ENCODE results near the gene TCP11L1. TPM values are rescaled to one million over a fixed set of nuclear protein-coding genes. Genes with fewer than 3 reads are reported as not detected.

Gene TCP11L1
- total RNA-seq, 1 donor from 2014 or later = 28.7 TPM

DNA sequence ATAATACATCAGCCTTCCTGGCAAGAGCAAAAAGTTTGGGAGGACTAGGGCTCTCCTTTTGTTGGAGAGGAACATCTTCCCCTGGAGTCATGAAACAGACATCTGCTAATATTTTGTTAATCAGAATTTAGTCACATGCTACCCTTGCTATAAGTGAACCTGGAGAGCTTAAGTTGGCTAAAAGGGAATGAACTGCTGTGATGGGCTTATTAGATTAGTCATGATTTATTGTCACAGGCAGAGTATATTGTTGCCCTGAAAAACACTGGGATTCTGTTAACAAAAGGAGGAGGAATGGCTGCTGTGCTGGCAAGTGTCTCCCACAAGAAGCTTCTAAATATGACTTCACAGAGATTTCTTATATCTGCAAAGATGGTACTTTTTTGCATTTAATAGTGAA lies 16.0 kb downstream of the TCP11L1 start:
- H3K27me3 ChIP-seq = no peaks in the 10 kb centered on the region
- H3K36me3 ChIP-seq = peaks cover 0 to 34% of the 10 kb centered on the region in 2 donors
- peaks cover 5% of the 10 kb centered on the region for H3K4me1 ChIP-seq
- H3K27ac ChIP-seq = no peak overlapping the region
- DNase-seq (ENCODE audit: extremely low spot score in 2 of 2) = no peak
- no peak for TF ChIP-seq POLR2AphosphoS5 (IDR thresholded peaks at IDR 0.05; ENCODE audit: insufficient read depth in 1 of 2, low read depth in 1 of 2)
- no peak for TF ChIP-seq POLR2A (IDR thresholded peaks at IDR 0.05)
- TF ChIP-seq, protein P1, sequence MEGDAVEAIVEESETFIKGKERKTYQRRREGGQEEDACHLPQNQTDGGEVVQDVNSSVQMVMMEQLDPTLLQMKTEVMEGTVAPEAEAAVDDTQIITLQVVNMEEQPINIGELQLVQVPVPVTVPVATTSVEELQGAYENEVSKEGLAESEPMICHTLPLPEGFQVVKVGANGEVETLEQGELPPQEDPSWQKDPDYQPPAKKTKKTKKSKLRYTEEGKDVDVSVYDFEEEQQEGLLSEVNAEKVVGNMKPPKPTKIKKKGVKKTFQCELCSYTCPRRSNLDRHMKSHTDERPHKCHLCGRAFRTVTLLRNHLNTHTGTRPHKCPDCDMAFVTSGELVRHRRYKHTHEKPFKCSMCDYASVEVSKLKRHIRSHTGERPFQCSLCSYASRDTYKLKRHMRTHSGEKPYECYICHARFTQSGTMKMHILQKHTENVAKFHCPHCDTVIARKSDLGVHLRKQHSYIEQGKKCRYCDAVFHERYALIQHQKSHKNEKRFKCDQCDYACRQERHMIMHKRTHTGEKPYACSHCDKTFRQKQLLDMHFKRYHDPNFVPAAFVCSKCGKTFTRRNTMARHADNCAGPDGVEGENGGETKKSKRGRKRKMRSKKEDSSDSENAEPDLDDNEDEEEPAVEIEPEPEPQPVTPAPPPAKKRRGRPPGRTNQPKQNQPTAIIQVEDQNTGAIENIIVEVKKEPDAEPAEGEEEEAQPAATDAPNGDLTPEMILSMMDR (IDR thresholded peaks at IDR 0.05) = no peak
- no peaks in the 10 kb centered on the region for H3K9me3 ChIP-seq
- H3K4me3 ChIP-seq = no peak overlapping the region
- intact Hi-C loops (cut with DNase I) = no loop called here

DNA sequence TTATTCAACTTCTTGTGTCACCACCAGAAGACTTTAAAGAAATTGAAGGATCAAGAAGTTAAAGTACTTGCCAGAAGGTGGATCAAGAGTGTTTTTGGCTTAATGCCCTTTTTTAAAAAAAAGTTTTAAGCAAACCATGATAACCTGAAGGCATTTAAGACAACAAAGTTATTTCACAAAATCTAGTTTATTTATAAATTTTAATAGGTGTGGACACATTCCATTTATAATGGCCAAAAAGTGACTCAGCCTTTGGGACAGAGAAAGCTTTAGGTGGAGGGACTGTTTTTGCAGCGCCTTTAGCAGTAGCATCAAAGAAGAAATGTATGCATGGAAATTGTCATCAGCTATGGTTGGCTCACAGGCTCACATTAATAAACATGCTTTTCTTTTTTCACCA lies 17.9 kb downstream of the TCP11L1 start:
- no peak for DNase-seq (ENCODE audit: extremely low spot score in 2 of 2)
- TF ChIP-seq POLR2A (IDR thresholded peaks at IDR 0.05) = no peak
- TF ChIP-seq, protein P1 (IDR thresholded peaks at IDR 0.05) = no peak
- TF ChIP-seq POLR2AphosphoS5 (IDR thresholded peaks at IDR 0.05; ENCODE audit: insufficient read depth in 1 of 2, low read depth in 1 of 2) = no peak
- no peaks in the 10 kb centered on the region for H3K9me3 ChIP-seq
- peaks cover 0 to 49% of the 10 kb centered on the region in 2 donors for H3K36me3 ChIP-seq
- intact Hi-C loops (cut with DNase I) = no loop called here
- H3K4me1 ChIP-seq = peaks cover 23% of the 10 kb centered on the region
- H3K27ac ChIP-seq = no peak overlapping the region
- no peak overlapping the region for H3K4me3 ChIP-seq
- H3K27me3 ChIP-seq = no peaks in the 10 kb centered on the region

DNA sequence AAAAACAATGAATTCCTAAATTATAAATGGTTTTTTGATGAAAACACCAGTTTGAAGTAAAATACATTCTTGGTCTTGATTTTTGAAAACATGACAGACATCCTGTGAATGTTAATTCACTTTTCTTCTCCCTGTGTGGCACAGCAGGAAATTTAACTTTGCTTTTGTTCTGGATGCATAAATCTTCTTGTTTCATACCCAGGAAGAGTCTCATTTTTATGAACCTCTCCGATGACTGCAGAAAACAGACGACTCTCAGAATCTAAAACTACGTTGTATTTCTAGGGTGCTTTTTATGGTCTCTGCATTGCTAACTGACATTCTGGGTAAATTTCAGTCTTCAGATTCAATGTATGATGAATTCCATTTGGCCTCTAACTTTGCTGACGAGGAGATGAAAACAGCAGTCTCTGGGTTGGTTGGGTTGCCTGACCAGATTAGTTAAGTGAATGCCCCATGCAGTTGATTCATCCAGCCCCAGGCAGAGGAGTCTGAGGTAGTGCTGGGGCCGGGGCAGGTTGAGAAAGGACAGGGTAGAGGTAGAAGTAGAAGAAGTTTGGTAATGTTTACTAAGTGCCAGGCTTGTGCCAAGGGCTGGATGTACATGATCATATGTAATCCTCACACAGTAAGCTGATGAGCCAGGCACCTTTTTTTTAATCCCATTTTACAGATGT lies 20.1 kb downstream of the TCP11L1 start:
- Histone ChIP-seq H3K4me1 (peaks cover 40% of the 10 kb centered on the region), H3K36me3 (peaks cover 0 to 49% of the 10 kb centered on the region in 2 donors), H3K27ac (no peak overlapping the region), H3K4me3 (no peak overlapping the region), H3K9me3 (no peaks in the 10 kb centered on the region), H3K27me3 (no peaks in the 10 kb centered on the region)
- DNase-seq (ENCODE audit: extremely low spot score in 2 of 2) = peak in 1 of 2 donors; percentile 74
- intact Hi-C loops (cut with DNase I) = no loop called here
- TF ChIP-seq, protein P1 (IDR thresholded peaks at IDR 0.05) = no peak
- no peak for TF ChIP-seq POLR2A (IDR thresholded peaks at IDR 0.05)
- no peak for TF ChIP-seq POLR2AphosphoS5 (IDR thresholded peaks at IDR 0.05; ENCODE audit: insufficient read depth in 1 of 2, low read depth in 1 of 2)

DNA sequence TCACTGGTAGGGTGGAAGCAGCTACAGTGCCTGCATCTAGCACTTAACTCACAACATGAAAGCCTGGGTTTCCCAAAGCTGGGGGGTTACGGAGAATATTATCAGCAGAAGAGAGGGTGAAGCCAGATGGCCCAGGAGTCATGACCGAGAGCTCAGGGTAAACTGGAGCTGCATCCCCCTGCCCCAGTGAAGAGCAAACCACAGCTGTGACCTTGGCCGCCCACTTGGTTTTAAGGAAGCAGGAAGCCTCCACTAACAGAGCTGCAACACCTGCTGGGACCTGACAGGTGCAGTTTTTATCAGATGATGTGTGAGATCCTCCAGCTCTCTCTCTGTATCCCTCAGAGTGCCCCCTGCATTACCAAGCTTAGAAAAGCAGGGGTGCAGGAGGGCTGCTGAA lies 20.9 kb downstream of the TCP11L1 start:
- peaks cover 0 to 46% of the 10 kb centered on the region in 2 donors for H3K36me3 ChIP-seq
- intact Hi-C loops (cut with DNase I) = no loop called here
- H3K4me3 ChIP-seq = no peak overlapping the region
- peak in 1 of 2 donors; percentile 79 for DNase-seq (ENCODE audit: extremely low spot score in 2 of 2)
- TF ChIP-seq POLR2A (IDR thresholded peaks at IDR 0.05) (no peak), POLR2AphosphoS5 (IDR thresholded peaks at IDR 0.05; ENCODE audit: insufficient read depth in 1 of 2, low read depth in 1 of 2) (no peak)
- TF ChIP-seq, protein P1 (IDR thresholded peaks at IDR 0.05) = no peak
- H3K4me1 ChIP-seq = peaks cover 48% of the 10 kb centered on the region
- H3K9me3 ChIP-seq = no peaks in the 10 kb centered on the region
- peak overlapping the region; percentile 10 for H3K27ac ChIP-seq
- H3K27me3 ChIP-seq = no peaks in the 10 kb centered on the region

DNA sequence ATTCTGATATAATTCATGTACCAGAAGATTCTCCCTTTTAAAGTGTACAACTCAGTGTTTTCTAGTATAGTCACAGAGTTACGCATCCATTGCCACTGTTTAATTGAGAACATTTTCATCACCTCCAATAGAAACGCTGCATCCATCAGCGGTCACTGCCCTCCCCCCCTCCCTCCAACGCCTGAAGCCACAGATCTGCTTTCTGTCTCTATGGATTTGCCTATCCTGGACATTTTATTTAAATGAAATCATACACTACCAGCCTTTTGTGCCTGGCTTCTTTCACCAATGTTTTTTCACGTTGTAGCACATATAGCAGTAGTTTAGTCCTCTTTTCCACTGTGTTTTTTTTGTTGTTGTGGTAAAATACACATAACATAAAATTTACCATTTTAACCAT lies 22.8 kb downstream of the TCP11L1 start:
- Histone ChIP-seq H3K4me1 (peaks cover 51% of the 10 kb centered on the region), H3K27ac (no peak overlapping the region), H3K4me3 (no peak overlapping the region), H3K27me3 (no peaks in the 10 kb centered on the region), H3K36me3 (peaks cover 0 to 57% of the 10 kb centered on the region in 2 donors), H3K9me3 (no peaks in the 10 kb centered on the region)
- intact Hi-C loops (cut with DNase I) = no loop called here
- peak in 1 of 2 donors; percentile 6 for DNase-seq (ENCODE audit: extremely low spot score in 2 of 2)
- TF ChIP-seq, protein P1 (IDR thresholded peaks at IDR 0.05) = no peak
- TF ChIP-seq POLR2AphosphoS5 (IDR thresholded peaks at IDR 0.05; ENCODE audit: insufficient read depth in 1 of 2, low read depth in 1 of 2) (no peak), POLR2A (IDR thresholded peaks at IDR 0.05) (no peak)

Data from vagina (tissue), 2 donors.